GM12873 (cell line): Measurements from ENCODE around the gene HAPSTR1.

Experiments used
- CTCF ChIP-seq: IDR thresholded peaks from 2 replicates; pipeline ENCODE4 v1.5.1; 2012; ENCODE audit warnings: low read depth, mild to moderate bottlenecking, moderate library complexity, low read length, control low read depth; ENCODE audit not compliant: insufficient read depth; ENCODE audit errors: missing control alignments

HAPSTR1 gene

GRCh38 chr16:9099131-9099625 is 7.7 kb downstream of the HAPSTR1 start:
- TF ChIP-seq CTCF, result no peak

- no peak for TF ChIP-seq CTCF
Measured at GRCh38 chr16:9102379-9102778, 10.9 kb downstream of the HAPSTR1 start.

DNA sequence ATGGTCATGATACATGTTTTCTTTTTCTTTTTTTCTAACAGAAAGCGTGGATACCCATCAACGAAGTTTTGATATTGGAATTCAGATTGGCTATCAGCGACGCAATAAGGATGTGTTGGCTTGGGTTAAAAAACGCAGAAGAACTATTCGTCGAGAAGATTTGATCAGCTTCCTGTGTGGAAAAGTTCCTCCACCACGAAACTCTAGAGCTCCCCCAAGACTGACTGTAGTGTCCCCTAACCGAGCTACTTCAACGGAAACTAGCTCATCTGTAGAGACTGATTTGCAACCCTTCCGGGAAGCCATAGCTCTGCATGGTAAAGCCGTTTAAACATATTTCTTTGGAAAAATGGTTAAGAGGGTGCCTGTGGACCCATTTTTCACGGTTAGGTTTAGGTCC is 11.5 kb downstream of the HAPSTR1 start:
- TF ChIP-seq CTCF, result no peak

DNA sequence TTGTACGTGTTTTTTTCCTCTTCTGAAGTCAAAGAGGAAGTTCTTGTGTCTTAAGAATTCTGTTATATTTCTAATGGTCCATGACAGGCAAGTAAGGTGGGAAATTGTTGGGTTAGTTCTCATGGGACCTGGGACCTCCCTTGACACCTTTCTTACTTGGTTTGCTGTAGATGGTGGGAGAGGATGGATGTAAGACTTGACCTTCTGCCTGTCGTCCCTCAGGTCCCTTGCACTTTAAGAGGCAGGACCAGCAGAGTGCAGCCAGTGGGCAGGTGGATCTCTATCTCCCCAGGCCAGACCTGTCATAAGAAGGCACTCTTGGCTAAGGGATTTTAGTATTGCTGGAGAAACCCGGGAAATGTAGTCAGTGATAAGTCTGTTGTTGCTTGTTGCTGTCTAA is 12.1 kb downstream of the HAPSTR1 start:
- no peak for TF ChIP-seq CTCF

DNA sequence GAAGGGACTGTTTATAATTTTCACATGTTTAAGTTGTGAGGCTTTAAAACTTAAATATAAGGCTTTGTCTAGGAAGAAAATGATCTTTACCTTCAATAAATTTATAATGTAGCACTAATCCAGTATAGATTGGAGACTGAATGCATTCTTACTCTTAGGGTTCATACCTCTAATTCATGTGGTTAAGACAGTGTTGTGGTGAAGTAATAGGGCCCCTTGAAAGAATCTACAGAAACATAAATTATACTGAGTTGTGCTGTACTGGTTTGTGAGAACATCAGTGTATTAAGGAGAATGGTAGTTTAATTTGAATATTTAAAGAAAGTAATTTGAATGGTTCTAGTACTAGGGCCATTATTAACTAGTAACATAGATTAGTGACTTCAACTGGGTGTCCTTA is 13.7 kb downstream of the HAPSTR1 start:
- TF ChIP-seq CTCF, result no peak

DNA sequence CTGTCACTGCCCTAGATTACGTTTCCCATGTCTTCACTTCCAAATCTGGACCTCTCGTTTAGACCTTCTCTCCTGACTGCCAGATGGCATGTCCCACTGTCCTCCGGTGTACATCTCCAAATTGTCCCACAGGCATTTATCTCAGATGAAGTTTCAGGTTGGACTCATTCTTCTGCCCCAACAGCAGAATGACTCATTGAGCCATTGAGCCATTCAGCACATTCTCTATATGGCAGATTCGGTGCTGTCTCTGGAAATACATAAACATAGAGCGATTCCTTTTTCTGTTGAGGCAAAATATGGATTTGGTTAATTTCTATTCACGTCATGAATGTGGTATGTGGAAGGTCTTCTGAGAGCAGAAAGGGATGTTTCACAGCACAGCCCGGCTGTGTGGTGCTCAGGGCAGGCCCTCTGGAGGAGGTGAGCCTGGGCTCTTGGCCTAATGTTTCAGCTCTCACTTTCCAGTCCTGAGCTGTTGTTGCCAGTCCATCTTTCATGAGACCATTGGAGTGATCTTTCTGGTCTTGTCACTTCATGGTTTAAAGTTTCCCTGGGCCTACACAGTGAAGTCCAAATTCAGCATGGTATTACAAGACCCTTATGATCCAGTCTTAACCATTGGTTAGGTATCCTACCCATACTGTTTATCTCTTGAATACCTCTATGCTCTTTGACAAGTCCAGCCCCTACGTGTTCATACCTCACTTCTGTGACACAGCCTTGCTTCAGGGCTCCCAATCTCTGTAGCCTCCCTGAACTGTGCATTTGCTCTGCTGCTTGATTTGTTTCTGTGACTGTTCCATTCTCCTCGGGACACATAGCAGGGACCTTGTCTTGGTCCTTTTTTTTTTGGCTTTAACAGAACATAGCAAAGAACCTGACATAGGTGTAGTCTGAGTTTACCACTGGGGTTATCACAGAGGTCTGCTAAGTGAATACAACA is 15.9 kb downstream of the HAPSTR1 start:
- no peak for TF ChIP-seq CTCF

DNA sequence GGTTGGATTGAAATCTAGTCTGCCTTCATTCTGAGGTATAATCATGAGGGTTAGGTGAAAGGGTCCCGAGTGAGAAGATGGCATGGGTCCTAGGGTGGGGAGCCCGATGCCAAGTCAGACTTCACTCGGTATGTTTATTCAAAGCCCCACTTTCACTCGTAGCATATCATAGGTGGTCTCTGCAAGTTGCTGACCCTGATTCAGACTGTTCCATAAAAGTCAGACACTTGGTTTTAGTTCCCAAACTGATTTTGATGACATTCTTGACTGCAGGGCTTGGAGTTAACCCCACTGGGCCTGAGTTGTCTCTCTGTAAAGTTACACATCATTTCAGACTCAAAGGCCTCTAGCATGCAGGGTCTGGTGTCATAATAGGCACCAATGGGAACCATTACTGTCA is 17.8 kb downstream of the HAPSTR1 start:
- TF ChIP-seq CTCF, result no peak
